OCI-LY3 (cell line): ENCODE data around the gene ZCCHC2.

Experiments used
- CTCF ChIP-seq: fragments of 200-600, 300-600 bp; sonication (generic); IDR thresholded peaks from 2 replicates; pipeline ENCODE4 v1.5.1; 2014; ENCODE audit warnings: antibody characterized with exemption, low read length, low read depth
- EZH2phosphoT487 ChIP-seq: fragments of 200-600 bp; shearing (Covaris generic); IDR thresholded peaks from 2 replicates; pipeline ENCODE4 v1.6.1; 2018; ENCODE audit warnings: antibody characterized with exemption, mixed run types, low read depth

DNA sequence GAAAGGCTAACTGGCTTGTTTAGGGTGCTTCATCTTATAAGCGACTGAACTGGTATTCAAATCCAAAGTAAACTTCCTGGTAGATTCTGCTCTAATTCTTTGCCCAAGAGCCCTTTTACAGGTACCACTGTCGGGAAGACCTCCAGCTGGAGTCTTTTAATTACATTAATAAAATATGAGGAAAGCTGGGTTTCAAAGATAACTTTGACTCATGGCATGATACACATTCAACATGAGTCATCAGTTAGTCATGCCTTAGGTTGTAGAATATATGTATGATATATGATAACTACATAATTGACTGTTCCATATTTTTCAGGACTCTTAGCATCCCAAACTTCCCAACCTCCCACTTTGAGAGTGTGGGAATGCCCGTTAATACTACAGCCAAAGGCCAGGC, 32.3 kb downstream of the ZCCHC2 start:
- TF ChIP-seq CTCF (no peak), EZH2phosphoT487 (no peak)
